Gastrocnemius medialis (tissue), 4 donors: Measurements from ENCODE around the gene RFT1. TPM values are rescaled to one million over a fixed set of nuclear protein-coding genes. Genes with fewer than 3 reads are reported as not detected.

Experiments
- ATAC-seq, 2 donors: fragments of 150-250 bp; one replicate each; pipeline ENCODE4 v1.9.1; 2016
- DNase-seq, 2 donors: peaks; one replicate each; pipeline ENCODE4 v3.0.0-alpha.2; 2019
- H3K27ac ChIP-seq, 4 donors: fragments of 200-600 bp; sonication (generic); 1 replicate in 1 of 4; 2 replicates in 3 of 4; pipeline ENCODE4 v1.5.1; 2016 to 2018; ENCODE audit warnings: mild to moderate bottlenecking in 2 of 4, moderate library complexity in 1 of 4
- H3K27me3 ChIP-seq, 3 donors: fragments of 200-600 bp; sonication (generic) in 2 of 3; 1 replicate in 1 of 3; 2 replicates in 2 of 3; pipeline versions ENCODE4 v1.5.1 to v1.6.0; 2016 to 2019; ENCODE audit warnings: mild to moderate bottlenecking in 1 of 3, moderate library complexity in 1 of 3
- H3K36me3 ChIP-seq, 2 donors: fragments of 200-600 bp; sonication (generic) in 1 of 2; one replicate each; pipeline ENCODE4 v1.5.1; 2017 to 2018
- H3K4me1 ChIP-seq, 2 donors: fragments of 200-600 bp; sonication (generic) in 1 of 2; one replicate each; pipeline ENCODE4 v1.5.1; 2016 to 2017; ENCODE audit warnings: mild to moderate bottlenecking in 2 of 2
- H3K4me3 ChIP-seq, 4 donors: fragments of 200-600 bp; sonication (generic) in 3 of 4; 1 replicate in 1 of 4; 2 replicates in 3 of 4; pipeline ENCODE4 v1.5.1; 2016 to 2019; ENCODE audit warnings: mild to moderate bottlenecking in 2 of 4
- H3K9me3 ChIP-seq, 3 donors: fragments of 200-600 bp; sonication (generic) in 2 of 3; 1 replicate in 1 of 3; 2 replicates in 2 of 3; pipeline ENCODE4 v1.5.1; 2016 to 2019
- CTCF ChIP-seq, 5 experiments: fragments of 450-650 bp in 3 of 5; fragments of 200-600 bp in 2 of 5; sonication (generic) in 2 of 5; IDR thresholded peaks in 4 of 5; conservative IDR thresholded peaks in 1 of 5; 1 replicate in 4 of 5; 2 replicates in 1 of 5; pipeline ENCODE4 v1.5.1; 2016 to 2019; ENCODE audit warnings: antibody characterized with exemption in 5 of 5, mild to moderate bottlenecking in 3 of 5, moderate library complexity in 3 of 5
- POLR2A ChIP-seq, 2 donors: fragments of 450-650 bp; IDR thresholded peaks; one replicate each; pipeline ENCODE4 v1.6.1; 2017; ENCODE audit warnings: antibody characterized with exemption in 2 of 2, mild to moderate bottlenecking in 2 of 2, moderate library complexity in 2 of 2
- in situ Hi-C, 4 donors: fragments of 200-750 bp; cut with MboI; loops; one replicate each; pipeline versions ENCODE4 v1.15.0 to v1.8.0; 2017; ENCODE audit warnings: low sequenced_read_pairs in 4 of 4
- intact Hi-C: fragments of 100-400 bp; cut with DNase I; formaldehyde crosslinking; loops from one replicate; pipeline ENCODE4 v1.15.1; 2023; ENCODE audit warnings: low total_unique reads
- total RNA-seq, 4 donors: library from RNA; depleted of rRNA; stranded (reverse); fragments of >200 nt; gene quantifications; one replicate each; pipeline versions ENCODE4 v1.1.0 to v1.2.3, GENCODE V29; 2016

Gene RFT1
- total RNA-seq, 4 donors from 2014 or later, result 2.5 to 5.7 (median 5.2) TPM

GRCh38 chr3:53039376-53039752 lies 90.9 kb downstream of the RFT1 start:
- in situ Hi-C loops, result no loop called here
- Histone ChIP-seq H3K36me3 (no peaks in the 10 kb centered on the region), H3K27me3 (no peaks in the 10 kb centered on the region), H3K27ac (no peak overlapping the region), H3K4me1 (peaks cover 16 to 18% of the 10 kb centered on the region in 2 donors), H3K9me3 (no peaks in the 10 kb centered on the region), H3K4me3 (no peak overlapping the region)
- DNase-seq (no peak), ATAC-seq (no peak)
- intact Hi-C loops, result no loop called here
- TF ChIP-seq POLR2A (IDR thresholded peaks at IDR 0.05) (no peak), CTCF (IDR thresholded peaks at IDR 0.05 in 4 of 5, conservative IDR thresholded peaks at IDR 0.05 in 1 of 5) (no peak)

GRCh38 chr3:53038679-53039375 lies 91.4 kb downstream of the RFT1 start:
- H3K36me3 ChIP-seq, result no peaks in the 10 kb centered on the region
- no peaks in the 10 kb centered on the region for H3K9me3 ChIP-seq
- no peak overlapping the region for H3K4me3 ChIP-seq
- no peaks in the 10 kb centered on the region for H3K27me3 ChIP-seq
- H3K27ac ChIP-seq, result no peak overlapping the region
- ATAC-seq (no peak), DNase-seq (no peak)
- intact Hi-C loops (no loop called here), in situ Hi-C loops (no loop called here)
- TF ChIP-seq POLR2A (IDR thresholded peaks at IDR 0.05) (no peak), CTCF (IDR thresholded peaks at IDR 0.05 in 4 of 5, conservative IDR thresholded peaks at IDR 0.05 in 1 of 5) (no peak)
- H3K4me1 ChIP-seq, result peaks cover 14 to 16% of the 10 kb centered on the region in 2 donors

Other genes with a start within 250 kb of the RFT1 start
- 10 to 100 TPM; 20.6 to 64.6 (median 27.8) TPM for gene STIMATE, start 232.9 kb downstream of the RFT1 start, total RNA-seq
- gene SFMBT1, start 84.4 kb downstream of the RFT1 start, total RNA-seq, result 10 to 100 TPM; 17.5 to 39.7 (median 29.8) TPM
- 1 to 10 TPM; 2.1 to 5.9 (median 3.4) TPM for gene PRKCD, start 30.8 kb upstream of the RFT1 start, total RNA-seq
- 10 to 100 TPM; 18.5 to 41.3 (median 23.8) TPM for gene TKT, start 125.6 kb upstream of the RFT1 start, total RNA-seq
- gene DCP1A, start 217.1 kb upstream of the RFT1 start, total RNA-seq, result 10 to 100 TPM; 10.9 to 18.4 (median 15.2) TPM